GM19043 (cell line): ENCODE results near the gene OVCH1.
"Not testable (repeated sequence)": the region's sequence is repeated elsewhere in the genome, so short reads cannot be mapped to it uniquely, and the experiment has no call there.

Experiments used
- ATAC-seq: cut with Tn5 transposase; IDR thresholded peaks from one replicate; pipeline ENCODE4 v1.9.1; 2021; ENCODE audit warnings: low read depth; ENCODE audit not compliant: unreplicated experiment

OVCH1 gene

DNA sequence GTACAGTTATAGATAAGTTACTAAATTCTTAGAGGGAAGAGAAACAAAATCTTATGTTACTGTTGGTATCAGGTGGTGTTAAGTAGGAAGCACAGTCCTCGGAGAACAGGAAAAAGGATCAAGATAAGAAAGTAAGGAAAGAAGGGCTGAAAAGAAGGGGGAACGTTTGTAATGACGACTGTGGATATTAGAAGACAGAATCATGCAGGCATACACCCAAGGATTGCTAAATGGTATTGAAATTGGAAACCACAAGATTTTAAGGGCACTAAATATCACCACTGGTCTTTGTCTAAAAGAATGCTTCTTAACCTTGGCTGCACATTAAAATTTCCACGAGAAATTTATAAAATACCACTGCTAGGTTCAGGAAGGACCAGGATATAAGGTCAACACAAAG, 82.4 kb downstream of the OVCH1 start:
- no peak for ATAC-seq

DNA sequence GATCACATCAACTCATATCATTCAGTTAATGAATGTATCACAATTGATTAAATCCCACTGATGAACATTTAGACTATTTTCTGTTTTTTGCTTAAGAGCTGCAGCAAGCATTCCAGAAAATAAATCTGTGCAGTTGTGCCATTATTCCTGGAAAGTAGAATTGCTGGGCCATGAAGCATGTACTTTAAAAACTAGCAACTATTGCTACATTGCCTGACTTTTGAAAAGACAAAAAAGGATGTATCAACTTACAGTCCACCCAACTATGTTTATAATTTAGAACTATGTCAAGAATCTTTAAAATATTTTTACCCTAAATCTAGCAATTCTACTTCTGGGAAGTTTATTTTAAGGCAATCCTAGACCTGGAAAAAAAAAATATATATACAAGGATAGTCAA, 83.1 kb downstream of the OVCH1 start:
- ATAC-seq: no peak

GRCh38 chr12:29405561-29405960, 91.9 kb downstream of the OVCH1 start:
- no peak for ATAC-seq

DNA sequence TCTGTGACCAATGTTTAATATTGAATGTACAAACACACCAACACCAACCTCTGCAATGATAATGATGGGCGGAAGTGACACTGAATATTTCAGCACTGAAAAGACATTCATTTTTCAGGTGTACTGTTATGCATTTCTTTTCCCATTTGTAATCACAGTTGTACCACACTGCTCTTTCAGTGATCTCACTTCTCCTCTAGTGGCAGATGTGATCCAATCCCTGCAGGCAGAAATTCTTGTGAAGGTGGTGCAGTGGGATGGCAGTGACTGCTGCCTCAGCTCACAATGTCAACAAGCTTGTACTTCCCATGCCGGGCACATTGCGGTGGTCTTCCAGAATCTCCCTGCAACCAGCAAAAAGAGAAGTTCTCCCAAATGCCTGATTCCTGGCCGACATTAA, 93.5 kb downstream of the OVCH1 start:
- ATAC-seq: no peak

GRCh38 chr12:29402437-29402836, 95.0 kb downstream of the OVCH1 start:
- no peak for ATAC-seq

DNA sequence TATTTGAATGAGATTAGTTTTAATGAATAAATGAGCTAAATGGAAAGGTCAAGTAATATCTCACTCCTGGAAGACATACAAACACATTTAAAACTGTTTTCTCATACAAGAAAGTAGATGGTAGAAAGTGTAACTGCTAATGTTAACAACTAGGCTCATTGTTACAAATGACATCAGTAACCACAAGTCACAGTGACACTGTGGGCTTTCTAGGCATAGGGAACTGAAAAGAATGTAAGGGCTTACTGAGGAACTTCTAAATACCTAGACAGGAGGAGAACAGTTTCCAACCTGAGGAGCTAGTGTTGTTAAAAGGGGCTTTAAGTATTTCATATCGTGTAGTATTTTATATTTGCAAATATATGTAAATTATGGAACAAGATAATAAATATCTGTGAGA, 99.0 kb downstream of the OVCH1 start:
- ATAC-seq: no peak

DNA sequence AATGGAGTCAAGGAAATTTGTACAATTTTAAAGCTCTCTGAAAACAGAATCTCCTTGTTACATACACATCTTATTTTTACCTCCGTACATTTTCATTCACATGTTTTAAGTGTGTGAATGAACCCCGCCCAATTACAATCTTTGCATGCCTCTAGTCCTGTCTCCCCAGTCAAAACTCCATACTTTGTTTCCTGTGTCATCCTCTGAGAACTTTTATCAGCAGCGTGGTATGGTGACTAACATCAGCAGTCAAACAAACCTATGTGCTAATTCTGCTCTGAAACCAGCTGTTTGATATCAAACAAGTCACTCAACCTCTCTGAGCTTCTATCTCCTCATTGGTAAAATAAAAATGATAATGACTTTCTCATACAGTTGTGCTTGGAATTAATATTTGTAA, 100.7 kb downstream of the OVCH1 start:
- no peak for ATAC-seq

DNA sequence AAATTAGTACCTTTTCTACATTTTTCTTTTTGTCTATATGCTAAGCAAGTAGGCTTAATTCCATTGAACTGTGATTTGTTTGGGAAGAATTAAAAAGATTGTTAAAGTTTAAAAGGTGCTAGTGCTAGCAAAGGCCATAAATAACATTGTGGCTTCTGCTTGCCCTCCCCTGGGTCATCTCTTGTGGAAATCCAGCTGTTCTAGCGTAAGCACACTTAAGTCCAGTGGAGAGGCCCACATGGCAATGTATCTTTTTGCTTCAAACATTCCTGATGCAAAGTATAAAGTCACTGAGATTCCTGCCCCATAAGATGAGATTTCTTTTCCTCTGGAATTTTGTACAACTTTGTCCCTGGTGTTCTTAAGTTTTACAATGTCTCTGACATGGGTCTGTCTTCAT, 102.1 kb downstream of the OVCH1 start:
- no peak for ATAC-seq

- not testable (repeated sequence) for ATAC-seq
These were observed 107.1 kb downstream of the OVCH1 start for GRCh38 chr12:29390419-29390818.

- ATAC-seq: no peak
These were observed 108.1 kb downstream of the OVCH1 start for GRCh38 chr12:29389295-29389919.

- ATAC-seq: not testable (repeated sequence)
These were observed 111.3 kb downstream of the OVCH1 start for GRCh38 chr12:29386084-29386680.

DNA sequence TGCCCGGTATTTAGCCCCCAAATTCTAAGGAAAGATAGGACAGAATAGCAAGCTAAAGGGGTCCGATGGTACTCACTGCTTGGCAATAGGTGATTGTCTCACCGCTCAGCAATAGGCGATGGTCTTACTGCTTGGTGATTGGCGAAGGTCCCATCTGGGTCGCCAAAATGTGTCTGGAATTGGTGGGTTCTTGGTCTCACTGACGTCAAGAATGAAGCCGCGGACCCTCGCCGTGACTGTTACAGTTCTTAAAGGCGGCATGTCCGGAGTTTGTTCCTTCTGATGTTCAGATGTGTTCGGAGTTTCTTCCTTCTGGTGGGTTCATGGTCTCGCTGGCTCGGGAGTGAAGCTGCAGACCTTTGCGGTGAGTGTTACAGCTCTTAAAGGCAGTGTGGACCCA, 112.3 kb downstream of the OVCH1 start:
- not testable (repeated sequence) for ATAC-seq

- no peak for ATAC-seq
These were observed 115.2 kb downstream of the OVCH1 start for GRCh38 chr12:29382251-29382650.

GRCh38 chr12:29380536-29381523, 116.7 kb downstream of the OVCH1 start, which contains the start of gene ERGIC2:
Gene ERGIC2 (minus strand): TSS chr12:29381172. CDS start chr12:29371633, 9,539 bp downstream.
- ATAC-seq: peak; percentile 97
